Suppressor macrophage treated with lipopolysaccharide for 1 hour (primary cell): ENCODE results near the gene STAT3.

ENCODE experiments used
- DNase-seq, 3 donors: peaks; one replicate each; pipeline ENCODE4 v3.0.0-alpha.2; 2020 to 2022

The STAT3 gene

DNA sequence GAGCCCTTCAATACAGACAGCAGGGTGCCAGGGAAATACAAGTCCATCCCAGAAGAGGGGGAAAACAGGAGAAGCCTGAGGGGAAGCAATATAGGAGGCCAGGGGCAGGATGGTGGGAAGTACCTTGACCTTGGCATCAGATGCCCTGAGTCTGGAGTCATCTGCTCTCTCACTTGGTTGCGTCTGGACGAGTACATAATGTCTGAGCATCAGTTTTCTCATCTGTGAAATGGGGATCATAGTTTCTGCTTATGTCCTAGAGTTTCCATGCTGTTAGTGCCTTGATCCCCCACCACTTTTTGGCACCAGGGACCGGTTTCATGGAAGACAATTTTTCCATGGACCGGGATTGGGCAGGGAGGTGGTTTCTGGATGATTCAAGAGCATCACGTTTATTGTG lies 97.7 kb downstream of the STAT3 start:
- peak in 1 of 3 donors; percentile 26 for DNase-seq

DNA sequence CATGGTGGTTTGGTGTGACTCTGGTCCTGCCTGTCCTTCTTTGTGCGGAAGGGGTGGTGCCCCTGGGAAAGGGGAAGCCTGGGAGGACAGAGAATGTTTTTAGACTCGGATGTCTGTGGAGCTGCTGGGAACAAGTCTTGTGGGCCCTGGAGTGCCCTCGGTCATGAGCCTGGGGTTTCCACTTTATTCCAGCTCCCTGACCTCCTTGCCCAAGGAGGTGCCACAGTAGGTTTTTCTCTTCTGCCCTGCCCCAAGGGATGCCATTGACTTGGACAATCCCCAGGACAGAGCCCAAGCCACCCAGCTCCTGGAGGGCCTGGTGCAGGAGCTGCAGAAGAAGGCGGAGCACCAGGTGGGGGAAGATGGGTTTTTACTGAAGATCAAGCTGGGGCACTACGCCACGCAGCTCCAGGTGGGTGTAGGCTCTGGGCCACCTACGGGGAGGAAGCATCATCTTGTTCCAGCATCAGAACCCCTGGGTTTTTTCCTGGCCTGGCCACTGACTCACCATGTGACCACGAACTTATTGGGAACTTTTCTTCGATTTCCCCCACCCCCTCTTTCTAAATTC lies 98.5 kb downstream of the STAT3 start:
- peak; percentile 88 to 91 (median 88) for DNase-seq

DNA sequence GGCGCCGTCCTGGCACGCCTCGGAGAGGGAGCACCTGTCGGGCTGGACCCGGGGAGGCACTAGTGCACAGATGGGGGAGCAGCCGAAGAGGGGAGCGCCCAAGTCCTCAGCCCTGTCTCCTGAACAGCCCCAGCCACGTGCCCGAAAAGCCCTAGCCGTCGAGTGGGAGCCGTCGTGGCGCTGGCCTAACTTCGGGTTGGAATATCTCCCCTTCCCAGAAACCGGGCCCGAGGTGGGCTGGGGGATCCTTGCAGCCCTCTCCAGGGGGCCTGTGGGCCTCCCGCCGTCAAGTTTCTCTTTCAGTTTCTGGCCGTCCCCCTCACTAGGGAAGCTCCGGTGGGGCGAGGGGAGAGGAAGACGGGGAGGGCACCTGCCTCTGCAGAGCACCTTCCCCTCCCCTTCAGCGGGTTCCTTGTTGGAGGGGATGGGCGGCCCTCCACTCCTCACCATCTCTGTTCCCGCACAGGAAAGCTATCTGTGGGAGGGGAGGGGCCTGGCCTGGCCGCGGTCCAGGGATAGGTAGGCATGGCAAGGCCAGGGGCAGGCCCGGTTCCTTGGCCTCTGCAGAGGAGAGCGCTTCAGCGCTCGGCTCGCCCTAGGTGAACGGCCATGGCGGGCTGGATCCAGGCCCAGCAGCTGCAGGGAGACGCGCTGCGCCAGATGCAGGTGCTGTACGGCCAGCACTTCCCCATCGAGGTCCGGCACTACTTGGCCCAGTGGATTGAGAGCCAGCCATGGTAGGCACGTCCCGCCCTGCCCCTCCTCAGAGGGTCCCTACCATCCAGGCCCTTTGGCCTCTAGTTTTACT lies 99.2 kb downstream of the STAT3 start:
- DNase-seq = peak in 1 of 3 donors; percentile 63

DNA sequence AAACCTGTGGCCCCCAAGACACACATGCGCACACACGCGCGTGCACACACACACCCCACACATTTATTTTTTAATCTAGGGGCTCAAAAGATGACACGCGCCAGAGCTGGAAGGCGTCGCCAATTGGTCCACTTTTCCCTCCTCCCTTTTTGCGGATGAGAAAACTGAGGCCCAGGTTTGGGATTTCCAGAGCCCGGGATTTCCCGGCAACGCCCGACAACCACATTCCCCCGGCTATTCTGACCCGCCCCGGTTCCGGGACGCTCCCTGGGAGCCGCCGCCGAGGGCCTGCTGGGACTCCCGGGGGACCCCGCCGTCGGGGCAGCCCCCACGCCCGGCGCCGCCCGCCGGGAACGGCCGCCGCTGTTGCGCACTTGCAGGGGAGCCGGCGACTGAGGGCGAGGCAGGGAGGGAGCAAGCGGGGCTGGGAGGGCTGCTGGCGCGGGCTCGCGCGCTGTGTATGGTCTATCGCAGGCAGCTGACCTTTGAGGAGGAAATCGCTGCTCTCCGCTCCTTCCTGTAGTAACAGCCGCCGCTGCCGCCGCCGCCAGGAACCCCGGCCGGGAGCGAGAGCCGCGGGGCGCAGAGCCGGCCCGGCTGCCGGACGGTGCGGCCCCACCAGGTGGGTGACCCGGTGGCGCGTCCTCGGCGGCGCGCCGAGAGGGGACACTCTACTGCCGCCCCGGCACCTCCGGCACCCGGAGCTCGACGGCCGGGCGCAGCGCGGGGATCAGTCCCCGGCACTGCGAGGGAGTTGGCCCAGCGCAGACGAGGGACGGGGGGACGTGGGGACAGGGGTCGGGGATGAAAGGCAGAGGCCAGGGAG lies 100.1 kb downstream of the STAT3 start, which contains the start of gene STAT5A:
STAT5A (plus strand) TSS at position 522 of the 826 bp plus-strand sequence. CDS start 914 bp downstream, outside the sequence.
- peak; percentile 91 to 97 (median 96) for DNase-seq

DNA sequence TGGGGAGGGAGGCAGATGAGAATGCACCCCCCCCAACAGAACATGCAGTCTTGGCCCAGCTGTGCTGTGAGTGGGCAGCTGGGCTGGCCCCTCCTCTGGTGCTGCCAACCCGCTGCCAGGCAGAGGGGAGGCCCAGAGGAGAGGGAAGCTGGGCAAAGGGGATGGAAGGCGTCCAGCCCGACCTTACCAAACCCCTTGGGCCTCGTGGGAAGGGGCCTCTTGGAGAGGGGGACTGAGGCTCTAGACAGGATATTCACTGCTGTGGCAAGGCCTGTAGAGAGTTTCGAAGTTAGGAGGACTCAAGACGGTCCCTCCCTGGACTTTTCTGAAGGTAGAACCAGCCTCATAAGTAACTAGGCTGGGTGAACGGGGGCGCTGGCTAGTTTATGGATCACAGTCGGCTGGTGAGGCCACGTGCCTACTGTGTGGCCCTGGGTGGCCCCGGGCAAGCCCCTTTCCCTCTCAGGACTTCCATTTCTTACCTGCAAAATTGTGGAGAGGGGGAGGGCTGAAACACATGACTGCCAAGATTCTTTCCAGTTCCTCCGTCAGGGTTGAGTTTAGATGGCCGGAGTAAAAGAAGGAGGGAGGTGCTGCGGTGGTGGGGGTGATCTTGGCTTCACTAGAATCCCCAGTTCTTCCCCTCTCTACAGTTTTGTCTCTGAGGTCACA lies 100.8 kb downstream of the STAT3 start:
- peak; percentile 71 to 87 (median 78) for DNase-seq

DNA sequence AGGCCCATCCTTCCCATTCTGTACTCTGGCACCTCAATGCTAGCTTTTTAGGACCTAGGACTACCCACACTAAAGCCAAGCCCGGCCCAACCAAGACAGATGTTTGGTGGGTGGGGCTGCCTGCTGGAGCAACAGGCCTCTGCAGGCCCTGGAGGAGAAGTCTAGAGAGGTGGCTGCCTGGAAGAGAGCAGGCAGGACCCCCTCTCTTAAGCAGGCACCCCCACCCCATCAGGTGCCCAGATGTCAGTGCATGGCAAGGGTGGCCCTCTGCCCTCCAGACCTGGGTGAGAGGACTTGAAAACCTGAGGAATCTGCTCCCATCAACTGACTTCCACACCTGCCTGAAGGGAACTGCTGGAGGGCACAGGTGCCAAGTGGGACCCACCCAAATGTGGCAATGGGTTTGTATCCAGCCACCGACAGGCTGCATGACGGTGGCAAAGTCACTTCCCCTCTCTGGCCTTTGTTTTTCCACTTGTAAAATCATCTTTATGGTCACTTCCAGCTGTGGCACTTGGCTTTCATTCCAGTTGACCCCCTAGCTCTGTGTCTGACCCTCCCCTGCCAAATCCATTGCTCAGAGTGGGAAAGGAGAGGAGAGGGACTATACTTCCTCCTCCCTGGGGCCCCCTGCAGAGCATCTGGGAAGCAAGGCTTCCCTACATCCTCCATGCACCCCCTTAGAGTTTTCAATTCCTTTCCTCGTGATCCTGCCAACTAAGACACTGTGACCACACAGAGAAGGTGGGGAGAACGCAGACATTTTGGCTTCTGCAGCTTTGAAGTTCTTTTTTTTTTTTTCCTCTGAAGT lies 101.6 kb downstream of the STAT3 start:
- peak in 2 of 3 donors; percentile 50 to 54 for DNase-seq

DNA sequence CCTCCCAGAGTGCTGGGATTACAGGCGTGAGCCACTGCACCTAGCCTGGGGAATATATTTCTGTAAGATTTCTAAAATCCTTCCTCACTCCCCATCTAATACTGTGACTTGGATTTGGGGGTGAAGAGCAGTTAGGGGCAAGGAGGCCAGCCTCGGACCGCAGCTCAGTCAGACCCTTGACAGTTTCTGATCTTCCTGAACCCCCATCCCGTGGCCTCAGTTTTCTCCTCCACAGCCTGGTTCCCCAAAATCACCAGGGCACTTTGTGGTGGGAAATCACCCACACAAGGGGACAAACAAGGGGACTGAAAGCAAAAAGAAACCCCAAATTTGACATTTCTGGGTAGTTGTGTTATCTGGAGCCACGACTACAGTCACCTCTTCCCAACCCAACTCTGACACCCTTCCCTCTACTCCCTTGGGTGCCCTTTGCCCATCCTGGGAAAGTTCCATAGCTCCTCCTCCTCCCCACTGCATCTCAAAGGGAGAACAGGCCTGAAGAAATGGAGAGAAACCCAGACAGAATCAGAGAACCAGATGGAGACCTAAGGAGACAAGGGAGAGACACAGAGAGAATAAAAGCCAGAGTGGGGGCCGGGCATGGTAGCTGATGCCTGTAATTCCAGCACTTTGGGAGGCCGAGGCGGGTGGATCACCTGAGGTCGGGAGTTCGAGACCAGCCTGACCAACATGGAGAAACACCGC lies 102.7 kb downstream of the STAT3 start:
- no peak for DNase-seq

DNA sequence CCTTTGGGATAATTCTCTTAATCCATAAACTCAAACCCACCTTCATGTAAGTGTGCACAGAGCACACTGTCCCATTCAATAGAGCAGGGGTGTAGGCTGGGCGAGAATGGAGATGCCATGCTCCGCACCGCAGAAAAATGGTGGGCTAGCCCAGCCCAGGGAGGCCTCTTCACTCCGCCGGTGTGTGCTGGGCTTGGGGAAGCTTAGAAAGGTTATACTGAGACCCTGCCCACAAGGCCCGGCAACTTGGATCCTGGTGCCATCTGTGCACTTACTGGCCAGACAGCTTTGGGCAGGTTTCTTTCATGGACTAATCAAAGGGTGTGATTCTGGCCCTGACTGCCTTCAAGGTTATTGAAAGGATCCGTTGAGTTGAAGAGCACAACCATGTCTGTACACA lies 103.7 kb downstream of the STAT3 start:
- DNase-seq = no peak

DNA sequence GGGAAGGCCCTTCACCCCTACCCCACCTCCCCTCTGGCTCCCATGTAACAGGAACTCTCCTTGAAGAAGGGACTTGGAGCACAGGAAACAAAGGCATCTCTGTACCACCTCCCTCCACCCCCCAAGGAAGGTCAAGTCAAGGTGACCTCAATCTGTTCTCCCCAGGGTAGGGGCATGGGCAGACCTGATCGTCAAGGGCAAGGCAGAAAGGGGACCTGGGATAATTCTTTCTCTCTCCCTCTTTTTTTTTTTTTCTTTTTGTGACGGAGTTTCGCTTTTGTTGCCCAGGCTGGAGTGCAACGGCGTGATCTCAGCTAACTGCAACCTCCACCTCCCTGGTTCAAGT lies 104.2 kb downstream of the STAT3 start:
- no peak for DNase-seq

DNA sequence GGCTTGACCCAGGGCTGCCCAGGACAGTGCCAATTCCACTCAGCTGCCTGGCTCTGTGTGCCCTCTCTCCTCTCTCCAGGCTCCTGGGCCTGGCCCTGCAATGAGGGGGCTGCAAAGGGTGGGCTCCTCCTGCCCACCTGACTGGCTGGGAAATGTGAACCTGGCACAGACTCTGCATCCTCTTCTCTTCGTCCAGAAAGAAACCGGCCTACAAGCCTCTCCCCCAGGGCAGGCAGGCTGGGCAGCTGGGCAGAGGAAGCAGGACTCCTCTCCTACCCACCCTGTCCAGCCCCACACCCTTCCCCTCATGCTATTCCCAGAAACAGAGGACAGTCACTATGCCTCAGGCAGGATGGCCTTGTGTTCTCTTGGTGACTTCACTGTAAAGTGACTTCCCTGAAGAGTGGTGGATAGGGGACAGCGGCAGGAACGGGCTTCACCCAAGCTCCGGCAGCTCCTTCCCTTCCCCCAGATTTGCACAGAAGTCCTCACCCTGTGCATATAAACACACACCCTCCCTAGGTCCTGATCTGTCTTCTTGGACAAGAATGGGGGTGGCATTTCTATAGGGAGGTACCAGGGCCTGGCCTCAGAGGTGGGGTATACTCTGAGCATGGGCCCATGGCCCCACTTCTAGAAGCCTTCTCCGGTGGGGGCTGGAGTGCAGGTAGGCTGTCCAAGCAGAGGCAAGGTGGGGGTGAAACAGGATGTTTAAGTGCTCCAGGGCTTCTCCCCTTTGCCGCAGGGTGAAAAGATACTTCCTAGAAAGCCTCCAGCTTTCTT lies 104.8 kb downstream of the STAT3 start:
- DNase-seq = no peak

DNA sequence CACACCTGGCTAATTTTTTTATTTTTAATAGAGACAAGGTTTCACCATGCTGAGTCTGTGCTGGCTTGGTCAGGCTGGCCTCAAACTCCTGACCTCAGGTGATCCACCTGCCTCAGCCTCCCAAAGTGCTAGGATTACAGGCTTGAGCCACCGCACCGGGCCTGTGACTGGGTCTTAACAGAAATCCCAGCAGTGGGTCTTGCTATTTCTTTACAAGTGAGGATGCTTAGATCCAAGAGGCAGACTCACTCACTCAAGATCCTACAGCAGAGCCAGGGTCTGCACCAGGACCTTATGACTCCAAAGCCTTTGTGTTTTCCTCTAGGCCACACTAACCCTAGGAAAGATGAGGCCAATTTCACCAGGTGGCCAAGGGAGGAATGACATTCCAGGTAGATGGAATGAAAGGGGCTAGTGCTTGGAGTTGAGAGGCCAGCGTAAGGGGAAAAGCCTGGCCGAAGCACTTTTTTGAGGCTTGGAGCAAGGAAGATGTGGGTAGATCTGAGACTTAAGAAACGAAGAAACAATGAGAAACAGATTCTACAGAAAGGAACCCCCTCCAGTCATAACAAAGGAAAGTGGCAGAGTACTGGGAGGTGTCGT lies 105.7 kb downstream of the STAT3 start:
- no peak for DNase-seq

DNA sequence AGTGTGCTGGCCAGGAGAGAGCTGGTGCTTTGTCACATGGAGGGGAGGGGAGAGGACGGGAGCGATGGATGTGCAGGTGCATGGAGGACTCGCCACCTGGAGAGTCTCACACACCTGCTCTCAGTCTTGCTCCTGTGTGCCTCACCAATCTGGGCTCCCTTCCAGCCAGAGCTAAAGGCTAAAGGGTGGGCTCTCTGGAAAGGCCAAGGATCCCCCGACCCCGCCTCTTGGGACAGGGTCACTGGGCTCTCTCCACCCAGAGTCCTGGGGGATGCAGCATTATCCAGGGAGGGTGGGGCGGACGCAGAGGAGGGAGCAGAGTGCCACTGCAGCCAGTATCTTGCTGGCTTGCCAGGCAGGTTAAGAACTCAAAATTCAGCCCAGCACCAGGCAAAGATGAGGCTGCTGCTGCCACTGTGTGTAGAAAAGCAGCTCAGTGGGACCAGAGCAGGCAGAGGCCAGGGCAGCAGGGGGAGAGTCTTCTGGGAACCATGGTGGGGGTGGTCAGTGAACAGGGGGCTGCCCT lies 106.6 kb downstream of the STAT3 start:
- DNase-seq = no peak

DNA sequence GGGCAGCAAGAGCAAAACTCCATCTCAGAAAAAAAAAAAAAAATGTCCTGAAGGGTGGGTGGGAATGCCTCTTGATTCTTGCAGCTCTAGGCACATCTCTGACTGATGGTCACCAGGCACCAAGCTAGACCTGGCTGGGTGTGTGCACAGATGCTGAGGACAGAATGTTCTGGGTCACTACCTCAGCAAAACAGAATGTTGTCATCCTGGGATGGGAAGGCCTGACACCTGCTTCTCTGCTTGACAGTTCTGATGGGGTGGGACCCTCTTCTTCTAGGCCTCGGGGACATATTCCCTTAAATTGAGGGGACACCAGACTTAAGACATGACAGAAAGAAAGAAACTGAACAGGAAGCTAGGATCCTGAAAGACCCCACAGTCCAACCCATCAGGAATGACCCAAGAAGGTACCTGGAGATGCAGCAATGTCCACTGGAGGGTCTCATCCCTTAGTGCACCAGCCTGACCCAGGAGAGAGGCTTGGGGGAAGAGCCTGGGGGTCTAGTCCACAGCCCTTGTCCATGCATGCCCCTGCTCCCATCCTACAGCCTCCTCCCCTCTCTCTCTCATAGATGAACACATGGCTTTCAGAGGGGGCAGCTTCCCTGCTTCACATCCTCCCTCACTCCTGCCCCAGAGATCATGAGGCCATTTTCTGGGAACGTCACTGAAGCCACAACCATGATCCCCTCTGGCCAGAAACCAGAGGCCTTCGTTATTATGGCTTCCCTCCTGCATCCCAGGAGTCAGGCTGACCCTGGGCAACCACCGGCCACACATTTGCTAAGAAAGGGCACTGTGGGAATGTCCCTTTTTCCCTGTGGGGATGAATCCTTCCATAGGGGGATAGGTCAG lies 108.2 kb downstream of the STAT3 start:
- DNase-seq = no peak

DNA sequence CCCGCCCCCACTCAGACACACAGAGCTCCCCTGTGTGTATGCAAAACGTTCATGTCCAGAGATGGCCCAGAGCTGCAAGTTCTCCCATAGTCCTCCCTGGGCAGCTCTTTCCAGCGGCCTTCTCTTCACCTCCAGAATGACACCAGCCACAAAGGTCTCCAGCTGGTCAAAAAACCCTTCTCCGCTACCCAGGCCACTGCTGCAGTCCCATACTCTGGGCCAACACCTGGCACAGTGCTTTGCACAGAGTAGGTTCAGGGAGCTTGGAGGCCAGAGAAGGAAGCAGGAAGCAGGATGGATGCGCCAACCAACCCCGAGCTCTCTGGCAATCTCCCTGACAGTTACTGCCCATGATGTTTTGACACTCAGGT lies 110.9 kb downstream of the STAT3 start:
- DNase-seq = no peak

DNA sequence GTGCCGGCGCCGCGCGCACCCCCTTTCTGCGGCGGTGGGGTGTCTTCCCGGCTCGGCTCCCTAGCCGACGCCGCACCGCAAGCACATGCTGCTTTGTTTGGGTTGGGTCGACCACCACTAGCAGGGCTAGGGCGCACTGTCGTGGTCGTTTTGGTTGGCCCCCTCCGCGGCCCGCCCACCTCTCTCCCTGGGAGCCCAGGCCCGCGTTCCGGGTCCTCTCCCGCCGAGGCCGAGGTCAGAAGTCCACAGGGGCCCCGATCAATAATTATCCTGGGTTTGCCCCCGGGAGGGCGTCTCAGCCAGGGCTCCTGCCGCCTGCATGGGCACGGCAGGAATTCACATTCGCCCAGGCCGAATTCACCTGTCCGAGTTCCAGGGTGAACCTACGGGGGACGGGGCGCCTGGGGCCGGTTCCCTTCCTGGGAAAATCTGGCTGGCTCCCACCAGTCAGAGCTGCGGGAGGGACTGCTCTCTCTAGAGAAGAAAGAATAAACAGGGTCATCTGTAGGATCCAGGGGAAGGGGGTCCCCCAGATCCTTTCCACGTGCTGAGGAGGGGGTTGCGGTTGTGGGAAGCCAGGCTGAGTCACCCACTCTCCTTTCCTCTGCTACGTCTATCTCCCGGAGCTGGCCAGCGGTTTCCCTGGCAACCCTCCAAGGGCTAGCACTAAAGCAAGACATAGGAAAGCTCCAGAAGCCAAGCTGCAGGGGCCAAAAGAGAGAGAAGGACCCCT lies 111.5 kb downstream of the STAT3 start:
- peak; percentile 64 to 79 (median 70) for DNase-seq

DNA sequence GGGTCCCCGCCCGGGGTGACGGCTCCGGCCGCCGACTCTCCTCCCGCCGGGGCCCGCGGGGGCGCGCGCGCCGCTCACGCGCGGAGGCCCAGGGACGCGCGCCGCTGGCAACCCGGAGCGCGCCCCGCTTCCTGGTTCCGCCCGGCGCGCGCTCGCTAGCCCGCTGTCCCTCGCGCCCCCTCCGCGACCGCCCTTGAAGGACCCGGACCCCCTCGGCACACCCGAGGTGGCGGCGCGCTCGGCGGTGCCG lies 112.0 kb downstream of the STAT3 start, which contains the start of gene STAT5B:
STAT5B (minus strand) TSS at position 33 of the 250 bp plus-strand sequence. CDS start 44,264 bp downstream, outside the sequence.
- peak; percentile 79 to 95 (median 90) for DNase-seq

DNA sequence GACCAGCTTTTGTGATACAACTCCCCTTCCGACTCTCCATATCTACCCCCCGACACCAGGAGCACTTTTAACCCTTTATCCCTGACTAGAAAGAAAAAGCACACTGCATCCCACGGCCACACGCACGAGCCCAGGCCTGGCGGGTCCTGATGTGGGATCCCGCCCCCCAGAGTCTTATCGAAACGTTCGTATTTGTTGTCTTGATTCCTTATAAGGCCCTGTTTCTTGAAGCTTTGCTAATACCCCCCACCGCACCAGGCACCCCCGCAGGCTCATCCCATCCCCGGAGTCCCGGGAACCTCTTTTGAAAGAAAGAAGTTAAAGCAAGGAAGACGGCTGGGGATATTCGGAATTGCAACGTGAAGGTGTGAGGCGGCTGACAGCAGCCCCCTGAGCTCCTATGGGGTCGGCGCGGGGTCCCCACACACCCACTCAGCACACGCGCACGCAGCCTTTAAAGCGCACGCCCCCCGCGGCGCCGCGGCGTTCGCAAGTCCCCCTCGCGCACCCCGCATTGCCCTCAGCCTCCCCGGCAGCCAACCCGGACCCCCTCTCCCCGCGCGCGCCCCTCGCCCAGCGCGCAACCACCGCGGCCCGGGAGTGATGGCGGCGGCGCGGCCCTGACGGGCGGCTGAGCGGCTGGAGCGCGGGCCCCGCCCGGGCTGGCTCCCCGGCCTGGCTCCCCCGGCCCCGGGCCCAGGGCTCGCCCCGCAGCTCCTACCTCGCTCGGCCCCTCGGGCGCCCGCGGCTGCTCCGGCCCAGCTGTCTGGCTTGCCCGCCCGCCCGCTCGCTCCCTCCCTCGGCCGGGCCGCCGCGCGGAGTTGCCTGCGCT lies 112.5 kb downstream of the STAT3 start:
- DNase-seq = peak in 2 of 3 donors; percentile 21 to 25
